ENCODE data around the gene TBC1D22A.
"Not testable (repeated sequence)": the region's sequence is repeated elsewhere in the genome, so short reads cannot be mapped to it uniquely, and the experiment has no call there.

TBC1D22A gene

GRCh38 chr22:47165338-47166032 lies 403.0 kb downstream of the TBC1D22A start:
- ATAC-seq (replicated peaks), result no peak
- H3K4me3 Mint-ChIP-seq, result no peak overlapping the region
- peaks cover 40 to 42% of the 10 kb centered on the region in 2 donors for H3K36me3 Mint-ChIP-seq
- H3K27ac Mint-ChIP-seq, result no peak overlapping the region
- H3K9me3 Mint-ChIP-seq, result no peaks in the 10 kb centered on the region
- H3K27me3 Mint-ChIP-seq, result no peaks in the 10 kb centered on the region
- H3K4me1 Mint-ChIP-seq, result peaks cover 13 to 28% of the 10 kb centered on the region in 2 donors
- DNase-seq, result no peak

DNA sequence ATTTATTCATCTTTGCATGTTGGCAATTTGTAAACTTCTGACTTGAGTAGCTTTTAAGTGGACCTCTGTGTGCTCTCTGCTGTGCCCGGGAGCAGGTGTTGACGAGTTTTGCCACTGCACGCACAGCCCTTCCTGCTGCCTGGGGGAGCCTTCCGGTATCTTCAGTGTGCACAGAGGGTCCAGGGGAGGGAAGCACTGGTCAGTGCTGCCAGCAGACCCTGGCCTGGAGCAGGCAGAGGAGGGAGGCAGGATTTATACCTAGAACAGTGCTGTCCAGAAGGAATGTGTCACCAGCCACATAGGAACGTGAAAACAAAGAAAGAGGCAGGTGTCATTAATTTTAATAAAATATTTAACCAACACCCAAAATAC lies 403.6 kb downstream of the TBC1D22A start:
- H3K27me3 Mint-ChIP-seq, result no peaks in the 10 kb centered on the region
- H3K27ac Mint-ChIP-seq, result peak overlapping the region; percentile 43
- DNase-seq, result no peak
- H3K4me1 Mint-ChIP-seq, result peaks cover 13 to 28% of the 10 kb centered on the region in 2 donors
- H3K9me3 Mint-ChIP-seq, result no peaks in the 10 kb centered on the region
- H3K36me3 Mint-ChIP-seq, result peaks cover 40 to 42% of the 10 kb centered on the region in 2 donors
- no peak for ATAC-seq (replicated peaks)
- no peak overlapping the region for H3K4me3 Mint-ChIP-seq

GRCh38 chr22:47166446-47167016 lies 404.1 kb downstream of the TBC1D22A start:
- no peak for DNase-seq
- Mint-ChIP-seq H3K27me3 (no peaks in the 10 kb centered on the region), H3K4me3 (peak overlapping the region in 1 of 2 donors; percentile 33), H3K27ac (peak overlapping the region; percentile 76), H3K9me3 (no peaks in the 10 kb centered on the region), H3K4me1 (peaks cover 13 to 31% of the 10 kb centered on the region in 2 donors), H3K36me3 (peaks cover 41 to 43% of the 10 kb centered on the region in 2 donors)
- ATAC-seq (replicated peaks), result no peak

DNA sequence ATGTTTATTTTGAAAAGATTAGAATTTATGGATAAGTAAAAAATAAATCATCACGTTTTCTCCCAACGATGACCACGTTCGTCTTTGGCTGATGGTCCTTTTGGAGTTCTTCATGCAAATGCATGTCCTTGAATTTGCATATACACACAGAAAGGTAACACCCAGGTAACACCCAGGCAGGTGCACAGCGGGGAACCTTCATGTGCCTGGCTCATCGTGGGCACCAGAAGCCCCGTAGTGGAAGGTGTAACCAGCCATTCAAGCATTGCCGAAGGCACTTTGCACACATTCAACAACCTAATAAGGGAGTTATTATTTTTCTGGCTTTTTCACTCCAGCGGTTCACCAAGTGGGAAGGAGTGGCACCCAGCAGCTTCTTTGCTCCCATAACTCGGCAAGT lies 404.6 kb downstream of the TBC1D22A start:
- ATAC-seq (replicated peaks) (no peak), DNase-seq (no peak)
- peaks cover 43 to 46% of the 10 kb centered on the region in 2 donors for H3K36me3 Mint-ChIP-seq
- no peak overlapping the region for H3K27ac Mint-ChIP-seq
- H3K9me3 Mint-ChIP-seq, result no peaks in the 10 kb centered on the region
- H3K27me3 Mint-ChIP-seq, result no peaks in the 10 kb centered on the region
- H3K4me1 Mint-ChIP-seq, result peaks cover 13 to 30% of the 10 kb centered on the region in 2 donors
- H3K4me3 Mint-ChIP-seq, result no peak overlapping the region

DNA sequence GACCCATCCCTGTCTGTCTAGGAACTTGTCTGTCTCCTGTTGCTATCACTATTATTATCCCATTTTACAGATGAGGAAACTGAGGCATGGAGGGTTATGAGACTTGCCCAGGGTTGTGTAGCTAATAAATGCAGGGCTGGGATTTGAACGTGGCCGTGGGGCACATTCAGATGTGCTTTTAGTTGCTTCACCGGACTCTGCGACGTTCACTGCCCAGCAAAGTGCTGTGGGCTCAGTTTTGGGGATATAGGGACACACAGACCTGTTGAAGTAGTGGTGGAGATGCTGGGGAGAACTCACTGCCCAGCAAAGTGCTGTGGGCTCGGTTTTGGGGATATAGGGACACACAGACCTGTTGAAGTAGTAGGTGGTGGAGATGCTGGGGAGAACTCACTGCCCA lies 405.5 kb downstream of the TBC1D22A start:
- ATAC-seq (replicated peaks); DNase-seq; H3K9me3 Mint-ChIP-seq; H3K4me3 Mint-ChIP-seq; H3K27ac Mint-ChIP-seq; H3K27me3 Mint-ChIP-seq: not testable (repeated sequence)
- Mint-ChIP-seq H3K4me1 (peaks cover 12 to 25% of the 10 kb centered on the region in 2 donors), H3K36me3 (peaks cover 39 to 50% of the 10 kb centered on the region in 2 donors)

DNA sequence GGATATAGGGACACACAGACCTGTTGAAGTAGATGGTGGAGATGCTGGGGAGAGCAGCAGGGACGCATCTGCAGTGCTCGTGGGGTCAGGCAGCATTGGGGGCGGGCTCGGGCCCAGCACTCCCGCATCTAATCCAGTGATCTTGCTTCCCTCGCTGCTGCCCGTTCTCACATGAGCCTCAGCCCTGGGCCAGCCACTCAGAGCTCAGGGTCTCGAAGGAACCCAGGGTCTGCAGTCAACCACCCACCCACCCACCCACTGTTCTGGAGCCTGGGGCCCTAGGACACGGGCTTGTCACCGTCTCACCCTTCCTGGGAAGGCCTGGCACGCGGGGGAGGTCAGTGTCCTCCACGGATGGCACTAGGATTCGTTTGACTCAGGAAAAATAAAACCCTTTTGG lies 406.0 kb downstream of the TBC1D22A start:
- ATAC-seq (replicated peaks), result no peak
- H3K36me3 Mint-ChIP-seq, result peaks cover 36 to 49% of the 10 kb centered on the region in 2 donors
- H3K27ac Mint-ChIP-seq, result no peak overlapping the region
- peaks cover 8 to 25% of the 10 kb centered on the region in 2 donors for H3K4me1 Mint-ChIP-seq
- no peaks in the 10 kb centered on the region for H3K27me3 Mint-ChIP-seq
- H3K9me3 Mint-ChIP-seq, result no peaks in the 10 kb centered on the region
- H3K4me3 Mint-ChIP-seq, result no peak overlapping the region
- no peak for DNase-seq

DNA sequence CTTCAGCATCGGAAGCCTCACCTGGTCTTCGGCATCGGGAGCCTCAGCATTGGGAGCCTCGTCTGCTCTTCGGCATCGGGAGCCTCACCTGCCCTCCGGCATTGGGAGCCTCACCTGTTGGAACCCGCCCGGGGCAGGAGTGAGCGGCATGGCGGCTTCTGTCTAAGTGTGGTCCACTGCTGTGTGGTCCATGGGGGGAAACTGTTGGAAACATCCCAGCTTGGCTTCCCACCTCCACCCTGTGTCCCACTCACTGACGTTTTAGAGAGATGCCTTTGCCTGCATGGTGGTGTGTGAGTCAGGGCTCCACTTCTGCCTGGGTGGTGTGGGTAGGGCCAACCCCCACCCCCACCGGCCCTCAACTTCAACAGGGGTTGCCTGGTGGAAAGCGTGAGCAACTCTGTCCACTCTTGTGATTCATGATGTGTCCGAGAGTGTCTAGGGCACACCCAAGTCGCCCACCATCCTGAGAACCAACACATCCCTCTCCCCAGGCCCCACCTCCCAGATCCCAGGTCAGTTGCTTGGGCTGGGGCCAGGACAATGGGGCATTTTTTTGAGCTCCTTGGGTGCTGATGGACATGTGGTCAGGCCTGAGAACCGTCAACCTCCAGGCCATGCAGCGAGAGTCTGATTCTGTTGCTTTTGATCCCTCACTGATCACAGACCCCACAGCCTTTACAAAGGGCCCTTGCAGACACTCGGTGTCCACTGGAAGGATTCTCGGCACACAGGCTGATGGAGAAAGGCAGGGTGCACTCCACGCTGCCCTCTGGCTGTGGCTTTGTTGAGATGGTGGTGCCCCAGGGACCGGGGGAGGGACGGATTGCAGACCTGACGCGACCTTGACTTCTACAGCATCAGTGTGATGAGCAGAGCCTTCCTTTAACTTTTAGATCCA lies 406.7 kb downstream of the TBC1D22A start:
- no peak for DNase-seq
- H3K36me3 Mint-ChIP-seq, result peaks cover 41 to 56% of the 10 kb centered on the region in 2 donors
- no peak overlapping the region for H3K27ac Mint-ChIP-seq
- H3K9me3 Mint-ChIP-seq, result no peaks in the 10 kb centered on the region
- no peak overlapping the region for H3K4me3 Mint-ChIP-seq
- no peaks in the 10 kb centered on the region for H3K27me3 Mint-ChIP-seq
- H3K4me1 Mint-ChIP-seq, result peaks cover 8 to 24% of the 10 kb centered on the region in 2 donors
- ATAC-seq (replicated peaks), result no peak

DNA sequence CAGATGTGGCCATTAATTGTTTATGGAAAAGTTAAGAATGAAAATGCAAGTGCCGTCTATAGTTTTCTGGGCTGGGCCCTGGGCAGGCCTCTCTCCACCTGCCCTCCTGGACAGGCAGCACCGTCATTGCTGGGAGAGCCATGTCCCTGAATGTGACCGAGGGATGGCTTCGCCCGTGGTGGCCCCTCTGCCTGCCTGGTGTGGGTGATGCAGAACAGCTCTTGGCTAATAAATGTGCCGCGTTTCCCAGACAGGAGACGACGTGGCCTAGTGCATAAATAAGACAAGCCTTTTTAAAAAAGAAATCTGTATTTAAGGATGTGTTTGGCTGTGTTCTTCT lies 407.3 kb downstream of the TBC1D22A start:
- DNase-seq, result no peak
- peaks cover 3 to 18% of the 10 kb centered on the region in 2 donors for H3K4me1 Mint-ChIP-seq
- ATAC-seq (replicated peaks), result no peak
- no peaks in the 10 kb centered on the region for H3K27me3 Mint-ChIP-seq
- no peak overlapping the region for H3K4me3 Mint-ChIP-seq
- peaks cover 44 to 62% of the 10 kb centered on the region in 2 donors for H3K36me3 Mint-ChIP-seq
- H3K27ac Mint-ChIP-seq, result no peak overlapping the region
- no peaks in the 10 kb centered on the region for H3K9me3 Mint-ChIP-seq

- not testable (repeated sequence) for ATAC-seq (replicated peaks); H3K9me3 Mint-ChIP-seq; H3K4me1 Mint-ChIP-seq; H3K27ac Mint-ChIP-seq; DNase-seq; H3K27me3 Mint-ChIP-seq; H3K4me3 Mint-ChIP-seq
- peaks cover 50 to 71% of the 10 kb centered on the region in 2 donors for H3K36me3 Mint-ChIP-seq
Measured at GRCh38 chr22:47170511-47171440, 408.3 kb downstream of the TBC1D22A start.

GRCh38 chr22:47171441-47172221 lies 409.2 kb downstream of the TBC1D22A start:
- ATAC-seq (replicated peaks) (no peak), DNase-seq (no peak)
- H3K4me1 Mint-ChIP-seq, result peaks cover 2 to 9% of the 10 kb centered on the region in 2 donors
- no peak overlapping the region for H3K4me3 Mint-ChIP-seq
- H3K27me3 Mint-ChIP-seq, result no peaks in the 10 kb centered on the region
- H3K27ac Mint-ChIP-seq, result peak overlapping the region; percentile 14
- peaks cover 52 to 65% of the 10 kb centered on the region in 2 donors for H3K36me3 Mint-ChIP-seq
- no peaks in the 10 kb centered on the region for H3K9me3 Mint-ChIP-seq

- DNase-seq (no peak), ATAC-seq (replicated peaks) (no peak)
- peak overlapping the region; percentile 28 for H3K27ac Mint-ChIP-seq
- peaks cover 49 to 64% of the 10 kb centered on the region in 2 donors for H3K36me3 Mint-ChIP-seq
- H3K4me3 Mint-ChIP-seq, result no peak overlapping the region
- no peaks in the 10 kb centered on the region for H3K9me3 Mint-ChIP-seq
- no peaks in the 10 kb centered on the region for H3K27me3 Mint-ChIP-seq
- H3K4me1 Mint-ChIP-seq, result peaks cover 2 to 9% of the 10 kb centered on the region in 2 donors
Measured at GRCh38 chr22:47172771-47173534, 410.5 kb downstream of the TBC1D22A start.

DNA sequence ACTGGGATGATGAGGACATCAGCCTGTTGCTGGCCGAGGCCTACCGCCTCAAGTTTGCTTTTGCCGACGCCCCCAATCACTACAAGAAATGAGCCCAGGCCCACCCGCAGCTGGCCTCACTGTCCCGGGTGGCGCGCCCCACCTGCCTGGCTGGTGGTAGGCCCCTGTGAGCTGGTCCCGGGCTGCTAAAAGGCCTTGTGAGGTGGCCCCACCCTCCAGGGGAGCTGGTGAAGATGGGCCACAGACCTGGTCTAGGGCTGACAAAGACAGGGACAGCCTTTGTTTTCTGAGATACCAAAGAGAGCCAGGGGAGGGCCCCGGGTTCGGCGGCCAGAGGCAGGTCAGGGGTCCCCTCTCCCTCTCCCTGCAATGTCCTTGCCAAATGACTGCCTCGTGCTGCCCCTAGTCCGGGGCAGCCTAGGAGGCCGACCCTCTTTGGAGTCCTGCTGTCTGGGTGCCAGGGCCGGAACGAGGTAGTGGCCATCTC lies 411.1 kb downstream of the TBC1D22A start:
- Mint-ChIP-seq H3K9me3 (no peaks in the 10 kb centered on the region), H3K36me3 (peaks cover 53 to 67% of the 10 kb centered on the region in 2 donors), H3K27ac (peak overlapping the region; percentile 28), H3K27me3 (no peaks in the 10 kb centered on the region), H3K4me3 (no peak overlapping the region), H3K4me1 (peaks cover 4 to 9% of the 10 kb centered on the region in 2 donors)
- no peak for ATAC-seq (replicated peaks)
- no peak for DNase-seq
